Spleen (tissue), 11 donors: ENCODE measurements around the gene ADGRV1. TPM values are rescaled to one million over a fixed set of nuclear protein-coding genes. Genes with fewer than 3 reads are reported as not detected.

Experiments used
- DNase-seq: peaks from one replicate; pipeline ENCODE4 v3.0.0-alpha.2; 2020
- H3K27ac ChIP-seq, 8 donors: fragments of 200-600 bp; sonication (generic) in 7 of 8; 1 replicate in 4 of 8; 2 replicates in 4 of 8; pipeline versions ENCODE4 v1.5.0 to v1.8.0; 2016 to 2021; ENCODE audit warnings: inconsistent platforms in 4 of 8, mild to moderate bottlenecking in 4 of 8, moderate library complexity in 1 of 8
- H3K27me3 ChIP-seq, 7 donors: fragments of 200-600 bp; sonication (generic) in 6 of 7; replicated peaks in 1 of 7; 1 replicate in 4 of 7; 2 replicates in 3 of 7; pipeline versions ENCODE4 v1.5.0 to v1.8.0; 2016 to 2021; ENCODE audit warnings: inconsistent platforms in 3 of 7, mild to moderate bottlenecking in 1 of 7
- H3K36me3 ChIP-seq, 6 donors: fragments of 200-600 bp; sonication (generic) in 5 of 6; 1 replicate in 4 of 6; 2 replicates in 2 of 6; pipeline versions ENCODE4 v1.5.0 to v1.8.0; 2016 to 2021; ENCODE audit warnings: inconsistent platforms in 2 of 6
- H3K4me1 ChIP-seq, 6 donors: fragments of 200-600 bp; sonication (generic) in 5 of 6; 1 replicate in 3 of 6; 2 replicates in 3 of 6; pipeline versions ENCODE4 v1.5.0 to v1.8.0; 2016 to 2021; ENCODE audit warnings: inconsistent platforms in 3 of 6
- H3K4me3 ChIP-seq, 8 donors: fragments of 200-600 bp; sonication (generic) in 7 of 8; 1 replicate in 4 of 8; 2 replicates in 4 of 8; pipeline versions ENCODE4 v1.5.0 to v1.8.0; 2016 to 2021; ENCODE audit warnings: inconsistent platforms in 4 of 8, mild to moderate bottlenecking in 4 of 8, moderate library complexity in 2 of 8
- H3K9me3 ChIP-seq, 8 donors: fragments of 200-600 bp; sonication (generic) in 7 of 8; 1 replicate in 4 of 8; 2 replicates in 4 of 8; pipeline versions ENCODE4 v1.5.0 to v1.8.0; 2016 to 2021; ENCODE audit warnings: inconsistent platforms in 4 of 8
- CTCF ChIP-seq, 11 experiments: fragments of 200-600 bp in 7 of 11; fragments of 450-650 bp in 4 of 11; sonication (generic) in 4 of 11; IDR thresholded peaks in 8 of 11; conservative IDR thresholded peaks in 3 of 11; 1 replicate in 7 of 11; 2 replicates in 4 of 11; pipeline versions ENCODE4 v1.4.0 to v1.8.0; 2016 to 2021; ENCODE audit warnings: antibody characterized with exemption in 11 of 11, inconsistent platforms in 4 of 11, mild to moderate bottlenecking in 1 of 11
- POLR2A ChIP-seq, 3 donors: fragments of 450-650 bp; IDR thresholded peaks; one replicate each; pipeline ENCODE4 v1.5.1; 2017; ENCODE audit warnings: antibody characterized with exemption in 3 of 3, mild to moderate bottlenecking in 1 of 3
- POLR2AphosphoS5 ChIP-seq, 3 donors: sonication (generic); formaldehyde crosslinking; IDR thresholded peaks; one replicate each; pipeline ENCODE4 v1.5.1; 2017; ENCODE audit warnings: antibody characterized with exemption in 3 of 3
- WGBS, 5 donors: extraction: QIAGEN DNeasy Blood & Tissue Kit in 3 of 5; methylation state at CpG; one replicate each; pipeline versions ENCODE4 v1.1.5 to v1.1.7; 2013 to 2018; 5-methylcytosine and 5-hydroxymethylcytosine counted together
- intact Hi-C: fragments of 100-400 bp; cut with DNase I; formaldehyde crosslinking; loops from one replicate; pipeline ENCODE4 v1.15.0; 2023; ENCODE audit warnings: low total_unique reads
- polyA plus RNA-seq, 3 donors: library from polyadenylated mRNA; stranded (reverse); fragments of 200-250 nt; gene quantifications; one replicate each; pipeline ENCODE4 v1.2.1, GENCODE V29; 2013
- total RNA-seq, 7 donors: library from RNA; depleted of rRNA in 3 of 7; stranded (reverse); fragments of >200 nt in 3 of 7; fragmentation: NEBNext Ultra II Directional in 4 of 7; extraction: Animal tissue kit (Norgen Biotek cat#: 25700) in 4 of 7; gene quantifications; one replicate each; pipeline versions ENCODE4 v1.1.0 to v1.2.1, GENCODE V29; 2016 to 2021
- donor health status: healthy with polysubstance abuse.
- donor health status: DM: no; HTN: no; CAD: no; lungs with moderate emphysema.
- donor health status: DM: no; HTN: no; CAD: no.
- donor health status: Bipolar disorder and iron deficiency.
- donor health status: healthy.
- donor health status: DM: no; HTN: no; CAD: no.
- donor health status: DM: yes; HTN: yes; CAD: no.

Gene ADGRV1
- total and polyA plus RNA-seq, 10 donors, result 0.08 to 0.69 (median 0.28) TPM; not detected in 3

DNA sequence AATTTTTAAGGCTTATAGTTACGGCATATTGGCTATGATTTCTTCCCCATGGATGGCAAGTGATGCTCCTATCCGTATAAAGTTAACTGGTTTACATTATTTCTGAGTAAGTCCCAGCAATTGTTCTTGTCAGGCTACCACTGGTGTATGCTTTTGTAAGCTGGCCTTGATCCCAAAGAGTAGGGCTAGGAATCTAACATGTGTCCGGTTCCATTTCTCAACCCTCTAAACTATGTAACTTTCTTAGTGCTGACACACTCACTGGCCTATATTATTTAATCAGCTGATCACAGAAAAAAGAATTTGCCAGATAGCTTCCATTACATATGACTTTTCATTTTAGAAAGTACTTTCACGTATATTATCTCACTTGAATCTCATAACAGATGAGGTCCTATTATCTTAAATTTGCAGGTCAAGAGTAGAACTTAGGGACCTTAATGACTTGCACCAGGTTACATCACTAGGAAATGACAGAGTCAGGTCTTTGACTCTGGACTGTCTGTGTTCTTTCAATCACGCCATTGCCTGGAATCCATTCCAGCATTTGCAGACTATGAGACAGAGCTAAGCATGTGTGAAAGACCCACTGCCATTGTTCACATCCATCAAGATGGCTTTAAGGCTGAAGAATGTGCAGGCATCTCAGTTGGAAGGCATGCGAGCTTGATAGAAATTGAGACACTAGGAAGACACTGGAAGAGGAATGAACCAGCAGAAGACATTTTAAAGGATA lies 461.6 kb downstream of the ADGRV1 start:
- H3K27me3 ChIP-seq, result no peaks in the 10 kb centered on the region
- no peak overlapping the region for H3K27ac ChIP-seq
- H3K36me3 ChIP-seq, result no peaks in the 10 kb centered on the region
- DNase-seq, result no peak
- no peaks in the 10 kb centered on the region for H3K4me1 ChIP-seq
- intact Hi-C loops, result no loop called here
- H3K4me3 ChIP-seq, result no peak overlapping the region
- peaks cover 0 to 5% (median 0%) of the 10 kb centered on the region in 8 donors for H3K9me3 ChIP-seq
- WGBS, 5 donors, result 90 to 93% (median 91%) methylated on average over 6 of the region's 6 CpGs
- no peak for TF ChIP-seq POLR2A (IDR thresholded peaks at IDR 0.05)
- no peak for TF ChIP-seq CTCF (IDR thresholded peaks at IDR 0.05 in 8 of 11, conservative IDR thresholded peaks at IDR 0.05 in 3 of 11)
- no peak for TF ChIP-seq POLR2AphosphoS5 (IDR thresholded peaks at IDR 0.05)

GRCh38 chr5:91022518-91022917 lies 463.9 kb downstream of the ADGRV1 start:
- no peak for DNase-seq
- Histone ChIP-seq H3K4me3 (no peak overlapping the region), H3K36me3 (no peaks in the 10 kb centered on the region), H3K27me3 (no peaks in the 10 kb centered on the region), H3K4me1 (no peaks in the 10 kb centered on the region), H3K27ac (no peak overlapping the region), H3K9me3 (no peaks in the 10 kb centered on the region)
- intact Hi-C loops, result no loop called here
- TF ChIP-seq CTCF (IDR thresholded peaks at IDR 0.05 in 8 of 11, conservative IDR thresholded peaks at IDR 0.05 in 3 of 11) (no peak), POLR2AphosphoS5 (IDR thresholded peaks at IDR 0.05) (no peak), POLR2A (IDR thresholded peaks at IDR 0.05) (no peak)
- WGBS, 5 donors, result 42 to 81% (median 63%) methylated on average over 2 of the region's 2 CpGs

GRCh38 chr5:91024206-91024605 lies 465.6 kb downstream of the ADGRV1 start:
- H3K4me1 ChIP-seq, result no peaks in the 10 kb centered on the region
- DNase-seq, result no peak
- 65 to 77% (median 72%) methylated on average over 2 of the region's 2 CpGs for WGBS, 5 donors
- no peak overlapping the region for H3K27ac ChIP-seq
- no peaks in the 10 kb centered on the region for H3K9me3 ChIP-seq
- H3K36me3 ChIP-seq, result no peaks in the 10 kb centered on the region
- no peaks in the 10 kb centered on the region for H3K27me3 ChIP-seq
- no peak overlapping the region for H3K4me3 ChIP-seq
- TF ChIP-seq POLR2AphosphoS5 (IDR thresholded peaks at IDR 0.05) (no peak), CTCF (IDR thresholded peaks at IDR 0.05 in 8 of 11, conservative IDR thresholded peaks at IDR 0.05 in 3 of 11) (no peak), POLR2A (IDR thresholded peaks at IDR 0.05) (no peak)
- intact Hi-C loops, result no loop called here

DNA sequence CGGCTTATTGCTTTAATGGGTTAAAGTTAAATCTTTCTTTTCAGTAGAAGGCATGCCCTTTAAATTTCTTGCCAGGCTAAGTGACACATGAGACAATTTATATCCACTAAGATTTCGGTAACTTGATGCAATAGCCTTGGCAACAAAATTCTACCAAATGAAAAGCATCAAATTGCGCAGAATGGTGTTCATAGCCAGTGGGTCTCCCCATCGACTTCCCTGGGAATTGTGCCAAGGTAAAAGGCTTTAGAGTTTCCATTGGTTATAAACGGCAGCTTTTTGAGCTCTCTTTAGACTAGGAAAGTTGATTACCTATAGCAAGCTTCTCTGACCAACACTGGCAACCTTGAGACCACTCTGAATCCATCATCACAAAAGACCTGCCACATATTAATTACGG lies 466.1 kb downstream of the ADGRV1 start:
- H3K27ac ChIP-seq, result no peak overlapping the region
- 77 to 90% (median 84%) methylated on average over 6 of the region's 6 CpGs for WGBS, 5 donors

More for the DNA sequence above, 466.1 kb downstream of the ADGRV1 start:
- TF ChIP-seq POLR2A (IDR thresholded peaks at IDR 0.05) (no peak), CTCF (IDR thresholded peaks at IDR 0.05 in 8 of 11, conservative IDR thresholded peaks at IDR 0.05 in 3 of 11) (no peak), POLR2AphosphoS5 (IDR thresholded peaks at IDR 0.05) (no peak)
- Histone ChIP-seq H3K4me3 (no peak overlapping the region), H3K9me3 (no peaks in the 10 kb centered on the region), H3K36me3 (no peaks in the 10 kb centered on the region), H3K4me1 (no peaks in the 10 kb centered on the region), H3K27me3 (no peaks in the 10 kb centered on the region)
- no peak for DNase-seq
- intact Hi-C loops, result no loop called here
